ENCODE results near the gene TTLL8.

- TF ChIP-seq CTCF (IDR thresholded peaks at IDR 0.05; ENCODE audit: low read length) (no peak), EZH2 (IDR thresholded peaks at IDR 0.05; ENCODE audit: borderline replicate concordance, low read length) (no peak)
Observed at GRCh38 chr22:49995041-49995360, 63.1 kb downstream of the TTLL8 start.

Measured in OCI-LY1 (cell line).